WTC11 (cell line): Measurements from ENCODE around the gene RAX2. TPM values are rescaled to one million over a fixed set of nuclear protein-coding genes. Genes with fewer than 3 reads are reported as not detected.
A peak's percentile ranks its signal among the peaks of the same experiment; 100 is the strongest.

Experiments used
- CBFB ChIP-seq: sonication (generic); formaldehyde crosslinking; IDR thresholded peaks from 2 replicates; pipeline ENCODE4 v1.8.1; 2022; ENCODE audit warnings: mild to moderate bottlenecking, low read depth, missing genetic modification reagents
- CREM ChIP-seq: sonication (generic); formaldehyde crosslinking; IDR thresholded peaks from 2 replicates; pipeline ENCODE4 v1.8.1; 2022; ENCODE audit warnings: mild to moderate bottlenecking, missing genetic modification reagents, moderate library complexity
- ETV6 ChIP-seq: sonication (generic); formaldehyde crosslinking; IDR thresholded peaks from 2 replicates; pipeline ENCODE4 v1.8.1; 2022; ENCODE audit warnings: mild to moderate bottlenecking, missing genetic modification reagents
- HMGA2 ChIP-seq: fragments of 250-450 bp; sonication (Bioruptor Pico); IDR thresholded peaks from 2 replicates; pipeline ENCODE4 v1.4.0; 2021; ENCODE audit warnings: mild to moderate bottlenecking, moderate library complexity
- KAT7 ChIP-seq: sonication (generic); formaldehyde crosslinking; IDR thresholded peaks from 2 replicates; pipeline ENCODE4 v1.8.1; 2023; ENCODE audit warnings: missing genetic modification reagents, mild to moderate bottlenecking, borderline replicate concordance
- NFATC4 ChIP-seq: fragments of 250-450 bp; sonication (Bioruptor Pico); IDR thresholded peaks from 2 replicates; pipeline ENCODE4 v1.9.0; 2021; ENCODE audit warnings: mild to moderate bottlenecking
- RORB ChIP-seq: fragments of 250-450 bp; sonication (Bioruptor Pico); IDR thresholded peaks from 2 replicates; pipeline ENCODE4 v1.9.0; 2021; ENCODE audit warnings: mild to moderate bottlenecking
- SMAD3 ChIP-seq: sonication (generic); formaldehyde crosslinking; IDR thresholded peaks from 2 replicates; pipeline ENCODE4 v1.8.0; 2022; ENCODE audit warnings: missing genetic modification reagents, mild to moderate bottlenecking, borderline replicate concordance
- TEAD1 ChIP-seq: sonication (generic); formaldehyde crosslinking; IDR thresholded peaks from 2 replicates; pipeline ENCODE4 v1.8.0; 2022; ENCODE audit warnings: mild to moderate bottlenecking, missing genetic modification reagents
- TP53 ChIP-seq: sonication (generic); formaldehyde crosslinking; IDR thresholded peaks from 2 replicates; pipeline ENCODE4 v1.8.1; 2023; ENCODE audit warnings: mild to moderate bottlenecking, missing genetic modification reagents
- ZBTB21 ChIP-seq: sonication (generic); formaldehyde crosslinking; IDR thresholded peaks from 2 replicates; pipeline ENCODE4 v1.8.1; 2023; ENCODE audit warnings: mild to moderate bottlenecking, missing genetic modification reagents, borderline replicate concordance
- ZNF263 ChIP-seq: sonication (generic); formaldehyde crosslinking; IDR thresholded peaks from 2 replicates; pipeline ENCODE4 v1.8.1; 2022; ENCODE audit warnings: low read depth, mild to moderate bottlenecking, moderate library complexity, missing genetic modification reagents
- total RNA-seq: library from RNA; stranded (reverse); gene quantifications from 3 replicates; pipeline ENCODE4 v1.2.3, GENCODE V29; 2021
- TF ChIP-seq, protein P1 (sequence below): sonication (generic); formaldehyde crosslinking; IDR thresholded peaks from 2 replicates; pipeline ENCODE4 v1.8.1; 2023; ENCODE audit warnings: mild to moderate bottlenecking, missing genetic modification reagents
- TF ChIP-seq, protein P2 (sequence below): sonication (generic); formaldehyde crosslinking; IDR thresholded peaks from 2 replicates; pipeline ENCODE4 v1.8.1; 2022; ENCODE audit warnings: mild to moderate bottlenecking, missing genetic modification reagents, moderate library complexity, borderline replicate concordance
- TF ChIP-seq, protein P3 (sequence below): sonication (generic); formaldehyde crosslinking; IDR thresholded peaks from 2 replicates; pipeline ENCODE4 v1.8.1; 2023; ENCODE audit warnings: mild to moderate bottlenecking, missing genetic modification reagents, borderline replicate concordance
- TF ChIP-seq, protein P4 (sequence below): fragments of 250-450 bp; sonication (Bioruptor Pico); IDR thresholded peaks from 2 replicates; pipeline ENCODE4 v1.9.0; 2021; ENCODE audit warnings: moderate library complexity, mild to moderate bottlenecking, inconsistent platforms, borderline replicate concordance
- TF ChIP-seq, protein P5 (sequence below): sonication (generic); formaldehyde crosslinking; IDR thresholded peaks from 2 replicates; pipeline ENCODE4 v1.8.0; 2023; ENCODE audit warnings: missing genetic modification reagents, mild to moderate bottlenecking, borderline replicate concordance
- TF ChIP-seq, protein P6 (sequence below): sonication (generic); formaldehyde crosslinking; IDR thresholded peaks from 2 replicates; pipeline ENCODE4 v1.8.0; 2022; ENCODE audit warnings: mild to moderate bottlenecking, missing genetic modification reagents
- TF ChIP-seq, protein P7 (sequence below): sonication (generic); formaldehyde crosslinking; IDR thresholded peaks from 2 replicates; pipeline ENCODE4 v1.8.1; 2022; ENCODE audit warnings: mild to moderate bottlenecking, moderate library complexity, missing genetic modification reagents
- TF ChIP-seq, protein P8 (sequence below): sonication (generic); formaldehyde crosslinking; IDR thresholded peaks from 2 replicates; pipeline ENCODE4 v1.8.0; 2022; ENCODE audit warnings: missing genetic modification reagents

RAX2 gene
- total RNA-seq, 1 experiment from 2014 or later = 0.09 TPM

DNA sequence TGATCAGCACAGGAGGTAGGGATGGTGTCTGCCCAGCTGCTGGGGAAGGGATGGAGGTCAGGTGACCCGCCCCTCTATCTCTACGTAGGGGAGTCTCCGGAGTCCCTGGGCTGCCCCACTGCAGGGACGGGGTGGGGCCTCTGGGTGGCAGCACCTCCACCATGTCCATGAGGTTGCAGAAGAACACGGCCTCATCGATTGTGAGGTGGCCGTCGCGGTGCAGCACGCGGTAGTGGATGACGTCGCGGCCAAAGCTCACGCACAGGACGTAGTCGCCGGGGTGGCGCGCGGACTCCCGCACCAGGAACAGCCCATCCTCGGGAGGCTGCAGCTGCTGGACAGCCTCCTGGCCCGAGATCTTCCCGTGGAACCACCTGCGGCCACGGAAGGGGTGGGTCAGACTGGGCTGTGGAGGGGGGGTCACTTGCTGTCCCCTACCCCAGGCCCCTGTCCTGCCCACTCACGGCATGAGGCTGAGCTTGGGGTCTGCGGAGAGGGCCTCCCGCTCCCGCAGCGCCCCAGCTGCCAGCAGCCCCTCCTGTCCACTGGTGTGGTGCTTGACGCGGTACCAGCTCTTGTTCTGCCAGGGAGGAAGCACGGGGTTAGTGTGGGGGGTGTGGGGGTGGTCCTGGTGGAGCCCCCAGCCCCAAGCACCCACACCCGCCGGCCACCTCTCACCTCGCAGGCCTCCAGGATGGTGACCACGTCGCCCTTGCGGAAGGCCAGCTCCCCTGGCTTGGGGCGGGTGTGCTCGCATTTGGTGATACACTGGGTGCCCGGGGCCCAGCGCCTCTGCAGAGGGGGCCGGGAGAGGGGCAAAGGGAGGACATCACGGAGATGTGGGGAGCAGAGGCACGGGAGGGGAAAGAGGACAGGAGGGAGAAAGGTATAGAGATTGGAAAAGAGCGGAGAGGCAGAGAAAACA is 11.9 kb upstream of the RAX2 start (continued):
- 0 out of 2 replicates have a peak, but pooled peaks have one; percentile 25 for TF ChIP-seq ETV6
- no peak for TF ChIP-seq CBFB
- TF ChIP-seq ZNF263 = no peak
- TF ChIP-seq, protein P1, sequence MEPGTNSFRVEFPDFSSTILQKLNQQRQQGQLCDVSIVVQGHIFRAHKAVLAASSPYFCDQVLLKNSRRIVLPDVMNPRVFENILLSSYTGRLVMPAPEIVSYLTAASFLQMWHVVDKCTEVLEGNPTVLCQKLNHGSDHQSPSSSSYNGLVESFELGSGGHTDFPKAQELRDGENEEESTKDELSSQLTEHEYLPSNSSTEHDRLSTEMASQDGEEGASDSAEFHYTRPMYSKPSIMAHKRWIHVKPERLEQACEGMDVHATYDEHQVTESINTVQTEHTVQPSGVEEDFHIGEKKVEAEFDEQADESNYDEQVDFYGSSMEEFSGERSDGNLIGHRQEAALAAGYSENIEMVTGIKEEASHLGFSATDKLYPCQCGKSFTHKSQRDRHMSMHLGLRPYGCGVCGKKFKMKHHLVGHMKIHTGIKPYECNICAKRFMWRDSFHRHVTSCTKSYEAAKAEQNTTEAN (CRISPR knock-in tag) = no peak
- TF ChIP-seq TP53 (CRISPR knock-in tag) = no peak
- TF ChIP-seq, protein P2, sequence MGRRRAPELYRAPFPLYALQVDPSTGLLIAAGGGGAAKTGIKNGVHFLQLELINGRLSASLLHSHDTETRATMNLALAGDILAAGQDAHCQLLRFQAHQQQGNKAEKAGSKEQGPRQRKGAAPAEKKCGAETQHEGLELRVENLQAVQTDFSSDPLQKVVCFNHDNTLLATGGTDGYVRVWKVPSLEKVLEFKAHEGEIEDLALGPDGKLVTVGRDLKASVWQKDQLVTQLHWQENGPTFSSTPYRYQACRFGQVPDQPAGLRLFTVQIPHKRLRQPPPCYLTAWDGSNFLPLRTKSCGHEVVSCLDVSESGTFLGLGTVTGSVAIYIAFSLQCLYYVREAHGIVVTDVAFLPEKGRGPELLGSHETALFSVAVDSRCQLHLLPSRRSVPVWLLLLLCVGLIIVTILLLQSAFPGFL = no peak
- TF ChIP-seq, protein P3, sequence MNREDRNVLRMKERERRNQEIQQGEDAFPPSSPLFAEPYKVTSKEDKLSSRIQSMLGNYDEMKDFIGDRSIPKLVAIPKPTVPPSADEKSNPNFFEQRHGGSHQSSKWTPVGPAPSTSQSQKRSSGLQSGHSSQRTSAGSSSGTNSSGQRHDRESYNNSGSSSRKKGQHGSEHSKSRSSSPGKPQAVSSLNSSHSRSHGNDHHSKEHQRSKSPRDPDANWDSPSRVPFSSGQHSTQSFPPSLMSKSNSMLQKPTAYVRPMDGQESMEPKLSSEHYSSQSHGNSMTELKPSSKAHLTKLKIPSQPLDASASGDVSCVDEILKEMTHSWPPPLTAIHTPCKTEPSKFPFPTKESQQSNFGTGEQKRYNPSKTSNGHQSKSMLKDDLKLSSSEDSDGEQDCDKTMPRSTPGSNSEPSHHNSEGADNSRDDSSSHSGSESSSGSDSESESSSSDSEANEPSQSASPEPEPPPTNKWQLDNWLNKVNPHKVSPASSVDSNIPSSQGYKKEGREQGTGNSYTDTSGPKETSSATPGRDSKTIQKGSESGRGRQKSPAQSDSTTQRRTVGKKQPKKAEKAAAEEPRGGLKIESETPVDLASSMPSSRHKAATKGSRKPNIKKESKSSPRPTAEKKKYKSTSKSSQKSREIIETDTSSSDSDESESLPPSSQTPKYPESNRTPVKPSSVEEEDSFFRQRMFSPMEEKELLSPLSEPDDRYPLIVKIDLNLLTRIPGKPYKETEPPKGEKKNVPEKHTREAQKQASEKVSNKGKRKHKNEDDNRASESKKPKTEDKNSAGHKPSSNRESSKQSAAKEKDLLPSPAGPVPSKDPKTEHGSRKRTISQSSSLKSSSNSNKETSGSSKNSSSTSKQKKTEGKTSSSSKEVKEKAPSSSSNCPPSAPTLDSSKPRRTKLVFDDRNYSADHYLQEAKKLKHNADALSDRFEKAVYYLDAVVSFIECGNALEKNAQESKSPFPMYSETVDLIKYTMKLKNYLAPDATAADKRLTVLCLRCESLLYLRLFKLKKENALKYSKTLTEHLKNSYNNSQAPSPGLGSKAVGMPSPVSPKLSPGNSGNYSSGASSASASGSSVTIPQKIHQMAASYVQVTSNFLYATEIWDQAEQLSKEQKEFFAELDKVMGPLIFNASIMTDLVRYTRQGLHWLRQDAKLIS (CRISPR knock-in tag) = no peak
- no peak for TF ChIP-seq HMGA2 (CRISPR knock-in tag)
- TF ChIP-seq, protein P4, sequence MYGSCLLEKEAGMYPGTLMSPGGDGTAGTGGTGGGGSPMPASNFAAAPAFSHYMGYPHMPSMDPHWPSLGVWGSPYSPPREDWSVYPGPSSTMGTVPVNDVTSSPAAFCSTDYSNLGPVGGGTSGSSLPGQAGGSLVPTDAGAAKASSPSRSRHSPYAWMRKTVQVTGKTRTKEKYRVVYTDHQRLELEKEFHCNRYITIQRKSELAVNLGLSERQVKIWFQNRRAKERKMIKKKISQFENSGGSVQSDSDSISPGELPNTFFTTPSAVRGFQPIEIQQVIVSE (CRISPR knock-in tag) = no peak
- TF ChIP-seq CREM (CRISPR knock-in tag) = no peak
- TF ChIP-seq, protein P5, sequence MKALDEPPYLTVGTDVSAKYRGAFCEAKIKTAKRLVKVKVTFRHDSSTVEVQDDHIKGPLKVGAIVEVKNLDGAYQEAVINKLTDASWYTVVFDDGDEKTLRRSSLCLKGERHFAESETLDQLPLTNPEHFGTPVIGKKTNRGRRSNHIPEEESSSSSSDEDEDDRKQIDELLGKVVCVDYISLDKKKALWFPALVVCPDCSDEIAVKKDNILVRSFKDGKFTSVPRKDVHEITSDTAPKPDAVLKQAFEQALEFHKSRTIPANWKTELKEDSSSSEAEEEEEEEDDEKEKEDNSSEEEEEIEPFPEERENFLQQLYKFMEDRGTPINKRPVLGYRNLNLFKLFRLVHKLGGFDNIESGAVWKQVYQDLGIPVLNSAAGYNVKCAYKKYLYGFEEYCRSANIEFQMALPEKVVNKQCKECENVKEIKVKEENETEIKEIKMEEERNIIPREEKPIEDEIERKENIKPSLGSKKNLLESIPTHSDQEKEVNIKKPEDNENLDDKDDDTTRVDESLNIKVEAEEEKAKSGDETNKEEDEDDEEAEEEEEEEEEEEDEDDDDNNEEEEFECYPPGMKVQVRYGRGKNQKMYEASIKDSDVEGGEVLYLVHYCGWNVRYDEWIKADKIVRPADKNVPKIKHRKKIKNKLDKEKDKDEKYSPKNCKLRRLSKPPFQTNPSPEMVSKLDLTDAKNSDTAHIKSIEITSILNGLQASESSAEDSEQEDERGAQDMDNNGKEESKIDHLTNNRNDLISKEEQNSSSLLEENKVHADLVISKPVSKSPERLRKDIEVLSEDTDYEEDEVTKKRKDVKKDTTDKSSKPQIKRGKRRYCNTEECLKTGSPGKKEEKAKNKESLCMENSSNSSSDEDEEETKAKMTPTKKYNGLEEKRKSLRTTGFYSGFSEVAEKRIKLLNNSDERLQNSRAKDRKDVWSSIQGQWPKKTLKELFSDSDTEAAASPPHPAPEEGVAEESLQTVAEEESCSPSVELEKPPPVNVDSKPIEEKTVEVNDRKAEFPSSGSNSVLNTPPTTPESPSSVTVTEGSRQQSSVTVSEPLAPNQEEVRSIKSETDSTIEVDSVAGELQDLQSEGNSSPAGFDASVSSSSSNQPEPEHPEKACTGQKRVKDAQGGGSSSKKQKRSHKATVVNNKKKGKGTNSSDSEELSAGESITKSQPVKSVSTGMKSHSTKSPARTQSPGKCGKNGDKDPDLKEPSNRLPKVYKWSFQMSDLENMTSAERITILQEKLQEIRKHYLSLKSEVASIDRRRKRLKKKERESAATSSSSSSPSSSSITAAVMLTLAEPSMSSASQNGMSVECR (CRISPR knock-in tag) = no peak
- no peak for TF ChIP-seq SMAD3
- TF ChIP-seq NFATC4 (CRISPR knock-in tag) = no peak
- TF ChIP-seq, protein P6, sequence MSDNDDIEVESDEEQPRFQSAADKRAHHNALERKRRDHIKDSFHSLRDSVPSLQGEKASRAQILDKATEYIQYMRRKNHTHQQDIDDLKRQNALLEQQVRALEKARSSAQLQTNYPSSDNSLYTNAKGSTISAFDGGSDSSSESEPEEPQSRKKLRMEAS (CRISPR knock-in tag) = peak; percentile 91
- TF ChIP-seq, protein P7, sequence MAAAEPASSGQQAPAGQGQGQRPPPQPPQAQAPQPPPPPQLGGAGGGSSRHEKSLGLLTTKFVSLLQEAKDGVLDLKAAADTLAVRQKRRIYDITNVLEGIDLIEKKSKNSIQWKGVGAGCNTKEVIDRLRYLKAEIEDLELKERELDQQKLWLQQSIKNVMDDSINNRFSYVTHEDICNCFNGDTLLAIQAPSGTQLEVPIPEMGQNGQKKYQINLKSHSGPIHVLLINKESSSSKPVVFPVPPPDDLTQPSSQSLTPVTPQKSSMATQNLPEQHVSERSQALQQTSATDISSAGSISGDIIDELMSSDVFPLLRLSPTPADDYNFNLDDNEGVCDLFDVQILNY (CRISPR knock-in tag) = no peak
- TF ChIP-seq RORB (CRISPR knock-in tag) = no peak
- no peak; the same call in 1 of the 2 replicates for TF ChIP-seq ZBTB21 (CRISPR knock-in tag)
- TF ChIP-seq KAT7 = no peak
- TF ChIP-seq TEAD1 (CRISPR knock-in tag) = no peak
- TF ChIP-seq, protein P8, sequence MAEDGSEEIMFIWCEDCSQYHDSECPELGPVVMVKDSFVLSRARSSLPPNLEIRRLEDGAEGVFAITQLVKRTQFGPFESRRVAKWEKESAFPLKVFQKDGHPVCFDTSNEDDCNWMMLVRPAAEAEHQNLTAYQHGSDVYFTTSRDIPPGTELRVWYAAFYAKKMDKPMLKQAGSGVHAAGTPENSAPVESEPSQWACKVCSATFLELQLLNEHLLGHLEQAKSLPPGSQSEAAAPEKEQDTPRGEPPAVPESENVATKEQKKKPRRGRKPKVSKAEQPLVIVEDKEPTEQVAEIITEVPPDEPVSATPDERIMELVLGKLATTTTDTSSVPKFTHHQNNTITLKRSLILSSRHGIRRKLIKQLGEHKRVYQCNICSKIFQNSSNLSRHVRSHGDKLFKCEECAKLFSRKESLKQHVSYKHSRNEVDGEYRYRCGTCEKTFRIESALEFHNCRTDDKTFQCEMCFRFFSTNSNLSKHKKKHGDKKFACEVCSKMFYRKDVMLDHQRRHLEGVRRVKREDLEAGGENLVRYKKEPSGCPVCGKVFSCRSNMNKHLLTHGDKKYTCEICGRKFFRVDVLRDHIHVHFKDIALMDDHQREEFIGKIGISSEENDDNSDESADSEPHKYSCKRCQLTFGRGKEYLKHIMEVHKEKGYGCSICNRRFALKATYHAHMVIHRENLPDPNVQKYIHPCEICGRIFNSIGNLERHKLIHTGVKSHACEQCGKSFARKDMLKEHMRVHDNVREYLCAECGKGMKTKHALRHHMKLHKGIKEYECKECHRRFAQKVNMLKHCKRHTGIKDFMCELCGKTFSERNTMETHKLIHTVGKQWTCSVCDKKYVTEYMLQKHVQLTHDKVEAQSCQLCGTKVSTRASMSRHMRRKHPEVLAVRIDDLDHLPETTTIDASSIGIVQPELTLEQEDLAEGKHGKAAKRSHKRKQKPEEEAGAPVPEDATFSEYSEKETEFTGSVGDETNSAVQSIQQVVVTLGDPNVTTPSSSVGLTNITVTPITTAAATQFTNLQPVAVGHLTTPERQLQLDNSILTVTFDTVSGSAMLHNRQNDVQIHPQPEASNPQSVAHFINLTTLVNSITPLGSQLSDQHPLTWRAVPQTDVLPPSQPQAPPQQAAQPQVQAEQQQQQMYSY (CRISPR knock-in tag) = no peak
